HepG2 (cell line): ENCODE results near the gene MRPL28. TPM values are rescaled to one million over a fixed set of nuclear protein-coding genes. Genes with fewer than 3 reads are reported as not detected.
A peak's percentile ranks its signal among the peaks of the same experiment; 100 is the strongest.

Source experiments
- MIER3 ChIP-seq: IDR thresholded peaks from 2 replicates; pipeline ENCODE4 v1.6.1; 2016; ENCODE audit warnings: missing compliant biosample characterization, borderline replicate concordance
- MLXIP ChIP-seq: sonication (generic); formaldehyde crosslinking; IDR thresholded peaks from 2 replicates; pipeline ENCODE4 v1.9.0; 2021; ENCODE audit warnings: missing genetic modification reagents, borderline replicate concordance
- MNT ChIP-seq: fragments of 450-650 bp; IDR thresholded peaks from 2 replicates; pipeline ENCODE4 v1.6.1; 2016
- NR0B2 ChIP-seq: sonication (generic); formaldehyde crosslinking; IDR thresholded peaks from 2 replicates; pipeline ENCODE4 v1.4.0; 2020; ENCODE audit warnings: mild to moderate bottlenecking, missing genetic modification reagents
- PATZ1 ChIP-seq: sonication (generic); formaldehyde crosslinking; IDR thresholded peaks from 2 replicates; pipeline ENCODE4 v1.4.0; 2020; ENCODE audit warnings: missing genetic modification reagents
- SATB2 ChIP-seq: sonication (generic); formaldehyde crosslinking; IDR thresholded peaks from 2 replicates; pipeline ENCODE4 v1.5.0; 2020; ENCODE audit warnings: missing genetic modification reagents
- SP4 ChIP-seq: sonication (generic); formaldehyde crosslinking; IDR thresholded peaks from 2 replicates; pipeline ENCODE4 v1.8.1; 2023; ENCODE audit warnings: mild to moderate bottlenecking, missing genetic modification reagents
- ZC3H13 ChIP-seq: sonication (generic); formaldehyde crosslinking; IDR thresholded peaks from 2 replicates; pipeline ENCODE4 v1.8.1; 2023; ENCODE audit warnings: mild to moderate bottlenecking, missing genetic modification reagents, moderate library complexity
- ZNF142 ChIP-seq: sonication (generic); formaldehyde crosslinking; IDR thresholded peaks from 2 replicates; pipeline ENCODE4 v1.4.0; 2020; ENCODE audit warnings: missing genetic modification reagents
- ZNF180 ChIP-seq: sonication (generic); formaldehyde crosslinking; IDR thresholded peaks from 2 replicates; pipeline ENCODE4 v1.4.0; 2020; ENCODE audit warnings: low read depth, missing genetic modification reagents, borderline replicate concordance
- ZNF563 ChIP-seq: sonication (generic); formaldehyde crosslinking; IDR thresholded peaks from 2 replicates; pipeline ENCODE4 v1.8.0; 2022; ENCODE audit warnings: mild to moderate bottlenecking, moderate library complexity, missing genetic modification reagents
- ZNF674 ChIP-seq: sonication (generic); formaldehyde crosslinking; IDR thresholded peaks from 2 replicates; pipeline ENCODE4 v1.5.0; 2020; ENCODE audit warnings: low read depth, mild to moderate bottlenecking, missing genetic modification reagents
- ZNF713 ChIP-seq: sonication (generic); formaldehyde crosslinking; IDR thresholded peaks from 2 replicates; pipeline ENCODE4 v1.4.0; 2020; ENCODE audit warnings: mild to moderate bottlenecking, missing genetic modification reagents
- polyA plus RNA-seq, 8 experiments: library from polyadenylated mRNA; depleted of rRNA in 3 of 8; stranded (reverse) in 7 of 8; unstranded in 1 of 8; fragments of >200 nt; fragmentation: Illumina TruSeq in 4 of 8; extraction: Trizol in 4 of 8; gene quantifications; 2 replicates each; pipeline versions ENCODE4 v1.2.1 to v1.2.3, GENCODE V29; 2011 to 2016; ENCODE audit warnings: low read depth in 4 of 8, missing spikeins in 1 of 8, mixed read lengths in 1 of 8; ENCODE audit not compliant: insufficient read depth in 1 of 8
- total RNA-seq, 5 experiments: library from RNA; depleted of rRNA; stranded (reverse); fragments of >200 nt; fragmentation: Illumina TruSeq; extraction: Trizol; gene quantifications; 2 replicates each; pipeline ENCODE4 v1.2.3, GENCODE V29; 2016; ENCODE audit warnings: low read depth in 1 of 5

Gene MRPL28
- total and polyA plus RNA-seq, 2 of the 13 experiments (the other 11 are each of a cell fraction or from before 2014, with no cell fraction given) = 114 to 135 TPM

- no peak for TF ChIP-seq MLXIP
- TF ChIP-seq SP4 (CRISPR knock-in tag) = peak; percentile 16; the same call in 1 of the 2 replicates
- TF ChIP-seq ZC3H13 (CRISPR knock-in tag) = peak; percentile 79; the same call in 1 of the 2 replicates
- no peak; the same call in 1 of the 2 replicates for TF ChIP-seq SATB2 (CRISPR knock-in tag)
- TF ChIP-seq MNT = peak; percentile 56
- no peak for TF ChIP-seq ZNF142 (CRISPR knock-in tag)
- TF ChIP-seq PATZ1 = peak; percentile 67
- TF ChIP-seq ZNF563 (CRISPR knock-in tag) = peak; percentile 68
- no peak for TF ChIP-seq ZNF180 (CRISPR knock-in tag)
- no peak for TF ChIP-seq ZNF674 (CRISPR knock-in tag)
- no peak for TF ChIP-seq ZNF713 (CRISPR knock-in tag)
- 0 out of 2 replicates have a peak, but pooled peaks have one; percentile 85 for TF ChIP-seq NR0B2 (CRISPR knock-in tag)
- TF ChIP-seq MIER3 = peak; percentile 38; the same call in 1 of the 2 replicates
These were observed 31.4 kb upstream of the MRPL28 start, which contains the start of gene DECR2 (continued) for GRCh38 chr16:401468-402348.
